HG02763 (cell line): ENCODE data around the gene BCAT1.
A peak's percentile ranks its signal among the peaks of the same experiment; 100 is the strongest.
"Not testable (repeated sequence)": the region's sequence is repeated elsewhere in the genome, so short reads cannot be mapped to it uniquely, and the experiment has no call there.

ENCODE experiments used
- ATAC-seq: cut with Tn5 transposase; IDR thresholded peaks from one replicate; pipeline ENCODE4 v1.9.1; 2021; ENCODE audit warnings: mild to moderate bottlenecking, moderate library complexity; ENCODE audit not compliant: unreplicated experiment

Gene BCAT1

GRCh38 chr12:24820872-24821271 lies 128.0 kb downstream of the BCAT1 start:
- no peak for ATAC-seq

GRCh38 chr12:24818351-24818750 lies 130.6 kb downstream of the BCAT1 start:
- ATAC-seq, result no peak

GRCh38 chr12:24815114-24815423 lies 133.8 kb downstream of the BCAT1 start:
- ATAC-seq, result peak; percentile 35

GRCh38 chr12:24814379-24815113 lies 134.4 kb downstream of the BCAT1 start:
- ATAC-seq, result peak; percentile 74

- no peak for ATAC-seq
These were observed 138.5 kb downstream of the BCAT1 start for GRCh38 chr12:24810378-24810777.

- ATAC-seq, result not testable (repeated sequence)
These were observed 139.6 kb downstream of the BCAT1 start for GRCh38 chr12:24809306-24809705.

GRCh38 chr12:24808651-24809050 lies 140.2 kb downstream of the BCAT1 start:
- no peak for ATAC-seq

- ATAC-seq, result no peak
These were observed 142.5 kb downstream of the BCAT1 start for GRCh38 chr12:24806386-24806785.

GRCh38 chr12:24803430-24804245 lies 145.3 kb downstream of the BCAT1 start:
- no peak for ATAC-seq

- ATAC-seq, result peak; percentile 83
These were observed 150.6 kb downstream of the BCAT1 start for GRCh38 chr12:24798335-24798734.

GRCh38 chr12:24797901-24798300 lies 151.0 kb downstream of the BCAT1 start:
- peak; percentile 24 for ATAC-seq

GRCh38 chr12:24796876-24797275 lies 152.0 kb downstream of the BCAT1 start:
- no peak for ATAC-seq

GRCh38 chr12:24795699-24796347 lies 153.1 kb downstream of the BCAT1 start:
- no peak for ATAC-seq

GRCh38 chr12:24791622-24792021 lies 157.3 kb downstream of the BCAT1 start:
- ATAC-seq, result no peak

- ATAC-seq, result no peak
These were observed 160.0 kb downstream of the BCAT1 start for GRCh38 chr12:24788886-24789285.

- ATAC-seq, result no peak
These were observed 168.1 kb downstream of the BCAT1 start for GRCh38 chr12:24780697-24781368.

GRCh38 chr12:24778486-24779304 lies 170.2 kb downstream of the BCAT1 start:
- no peak for ATAC-seq

- ATAC-seq, result no peak
These were observed 171.5 kb downstream of the BCAT1 start for GRCh38 chr12:24777359-24777758.

- no peak for ATAC-seq
These were observed 172.0 kb downstream of the BCAT1 start for GRCh38 chr12:24776861-24777260.

GRCh38 chr12:24775073-24775472 lies 173.8 kb downstream of the BCAT1 start:
- no peak for ATAC-seq
